Hematopoietic multipotent progenitor cell (in vitro differentiated cells): ENCODE results near the gene BEST3. TPM values are rescaled to one million over a fixed set of nuclear protein-coding genes. Genes with fewer than 3 reads are reported as not detected.
"Not testable (repeated sequence)": the region's sequence is repeated elsewhere in the genome, so short reads cannot be mapped to it uniquely, and the experiment has no call there.

Source experiments
- DNase-seq, 3 donors: peaks; one replicate each; pipeline ENCODE4 v3.0.0-alpha.2; 2011 to 2015; ENCODE audit warnings: low read depth in 2 of 3, low spot score in 2 of 3
- total RNA-seq: library from RNA; depleted of rRNA; stranded (reverse); fragments of >200 nt; gene quantifications from one replicate; pipeline ENCODE4 v1.2.3, GENCODE V29; 2012

Gene BEST3
- total RNA-seq, 1 donor, result 0.27 TPM

- DNase-seq, result no peak
Measured at GRCh38 chr12:69608114-69608513, 91.0 kb downstream of the BEST3 start.

DNA sequence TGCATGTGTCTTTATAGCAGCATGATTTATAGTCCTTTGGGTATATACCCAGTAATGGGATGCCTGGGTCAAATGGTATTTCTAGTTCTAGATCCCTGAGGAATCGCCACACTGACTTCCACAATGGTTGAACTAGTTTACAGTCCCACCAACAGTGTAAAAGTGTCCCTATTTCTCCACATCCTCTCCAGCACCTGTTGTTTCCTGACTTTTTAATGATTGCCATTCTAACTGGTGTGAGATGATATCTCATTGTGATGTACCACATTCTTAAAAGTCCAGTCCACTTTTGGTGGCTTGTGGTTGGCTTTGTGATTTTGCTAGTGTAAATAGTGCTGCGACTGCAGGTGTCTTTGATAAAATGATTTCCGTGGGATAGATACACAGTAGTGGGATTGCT lies 94.8 kb downstream of the BEST3 start:
- not testable (repeated sequence) for DNase-seq

Other genes with a start within 250 kb of the BEST3 start
- gene FRS2, start 228.9 kb downstream of the BEST3 start, total RNA-seq, result 21.0 TPM
- 194 TPM for gene CCT2, start 113.8 kb downstream of the BEST3 start, total RNA-seq
- not detected for gene LRRC10, start 88.4 kb downstream of the BEST3 start, total RNA-seq
- 15.1 TPM for gene RAB3IP, start 39.6 kb upstream of the BEST3 start, total RNA-seq
- not detected for gene MYRFL, start 125.9 kb upstream of the BEST3 start, total RNA-seq